Sigmoid colon (tissue), 7 donors: ENCODE measurements around the gene XKR3. TPM values are rescaled to one million over a fixed set of nuclear protein-coding genes. Genes with fewer than 3 reads are reported as not detected.

Source experiments
- DNase-seq: peaks from one replicate; pipeline ENCODE4 v3.0.0-alpha.2; 2019
- H3K27ac ChIP-seq, 4 donors: fragments of 200-600 bp; sonication (generic); one replicate each; pipeline ENCODE4 v1.5.1; 2016 to 2019; ENCODE audit warnings: mild to moderate bottlenecking in 1 of 4
- H3K27me3 ChIP-seq, 3 donors: fragments of 200-600 bp; sonication (generic); one replicate each; pipeline ENCODE4 v1.5.1; 2019; ENCODE audit warnings: mild to moderate bottlenecking in 1 of 3
- H3K36me3 ChIP-seq, 4 donors: fragments of 200-600 bp; sonication (generic); one replicate each; pipeline ENCODE4 v1.5.1; 2016 to 2019
- H3K4me1 ChIP-seq, 4 donors: fragments of 200-600 bp; sonication (generic); one replicate each; pipeline ENCODE4 v1.5.1; 2017 to 2019
- H3K4me3 ChIP-seq, 4 donors: fragments of 200-600 bp; sonication (generic); one replicate each; pipeline ENCODE4 v1.5.1; 2017 to 2019; ENCODE audit warnings: mild to moderate bottlenecking in 2 of 4, moderate library complexity in 1 of 4
- H3K9me3 ChIP-seq, 4 donors: fragments of 200-600 bp in 3 of 4; sonication (generic) in 3 of 4; one replicate each; pipeline versions ENCODE4 v1.5.1 to v1.6.1; 2013 to 2019
- CTCF ChIP-seq, 4 experiments: fragments of 450-650 bp in 3 of 4; fragments of 200-600 bp in 1 of 4; IDR thresholded peaks; one replicate each; pipeline ENCODE4 v1.5.1; 2016 to 2019; ENCODE audit warnings: antibody characterized with exemption in 4 of 4, mild to moderate bottlenecking in 3 of 4, moderate library complexity in 2 of 4
- EP300 ChIP-seq, 4 donors: sonication (generic); formaldehyde crosslinking; IDR thresholded peaks; one replicate each; pipeline ENCODE4 v1.6.1; 2017; ENCODE audit warnings: antibody characterized with exemption in 4 of 4
- POLR2A ChIP-seq, 2 donors: fragments of 450-650 bp; IDR thresholded peaks; one replicate each; pipeline ENCODE4 v1.6.1; 2016; ENCODE audit warnings: antibody characterized with exemption in 2 of 2, mild to moderate bottlenecking in 2 of 2, moderate library complexity in 2 of 2
- POLR2AphosphoS5 ChIP-seq, 4 donors: sonication (generic); formaldehyde crosslinking; IDR thresholded peaks; one replicate each; pipeline ENCODE4 v1.6.1; 2017; ENCODE audit warnings: antibody characterized with exemption in 4 of 4
- WGBS, 2 donors: extraction: QIAGEN DNeasy Blood & Tissue Kit; methylation state at CpG; one replicate each; pipeline ENCODE4 v1.1.7; 2013; 5-methylcytosine and 5-hydroxymethylcytosine counted together
- intact Hi-C: fragments of 100-400 bp; cut with DNase I; formaldehyde crosslinking; loops from one replicate; pipeline ENCODE4 v1.15.1; 2023
- polyA plus RNA-seq, 3 donors: library from polyadenylated mRNA; stranded (reverse); fragments of 200-250 nt; gene quantifications; one replicate each; pipeline ENCODE4 v1.2.3, GENCODE V29; 2013
- total RNA-seq, 4 donors: library from RNA; depleted of rRNA; stranded (reverse); fragments of >200 nt; gene quantifications; one replicate each; pipeline ENCODE4 v1.1.0, GENCODE V29; 2016
- donor health status: healthy with polysubstance abuse.
- donor health status: Bipolar disorder and iron deficiency.
- donor health status: healthy.

XKR3 gene
- total and polyA plus RNA-seq, 7 donors: 0.60 TPM; not detected in 6

DNA sequence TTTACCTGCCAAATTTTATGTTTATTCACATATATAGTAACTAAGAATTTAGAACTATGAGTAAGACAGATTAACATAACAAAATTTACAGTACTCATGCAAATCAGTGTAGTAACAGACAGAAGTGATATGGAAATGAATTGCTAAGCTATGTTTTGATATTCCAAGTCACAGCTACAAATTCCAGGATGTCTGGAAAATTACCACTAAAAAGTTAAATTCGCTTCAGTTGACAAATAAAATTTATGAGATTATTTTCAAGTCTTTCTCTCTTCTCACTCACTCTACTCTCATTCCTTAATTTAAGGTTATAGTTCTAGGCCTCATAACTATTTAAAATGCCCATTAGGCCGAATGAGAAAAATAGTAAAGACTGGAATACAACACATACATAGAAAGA is 18.1 kb downstream of the XKR3 start:
- DNase-seq: no peak
- no peaks in the 10 kb centered on the region for H3K27me3 ChIP-seq
- no peak overlapping the region for H3K4me3 ChIP-seq
- H3K36me3 ChIP-seq: no peaks in the 10 kb centered on the region
- intact Hi-C loops: no loop called here
- H3K4me1 ChIP-seq: no peaks in the 10 kb centered on the region
- TF ChIP-seq CTCF (IDR thresholded peaks at IDR 0.05) (no peak), POLR2A (IDR thresholded peaks at IDR 0.05) (no peak), EP300 (IDR thresholded peaks at IDR 0.05) (no peak), POLR2AphosphoS5 (IDR thresholded peaks at IDR 0.05) (no peak)
- H3K27ac ChIP-seq: no peak overlapping the region
- H3K9me3 ChIP-seq: no peaks in the 10 kb centered on the region
- 48 to 79% methylated on average over 2 of the region's 2 CpGs for WGBS, 2 donors

GRCh38 chr22:16806401-16806800 is 18.8 kb downstream of the XKR3 start:
- WGBS, 2 donors: 84 to 90% methylated on average over 5 of the region's 5 CpGs
- no peak overlapping the region for H3K27ac ChIP-seq
- no peak for TF ChIP-seq POLR2A (IDR thresholded peaks at IDR 0.05)
- TF ChIP-seq POLR2AphosphoS5 (IDR thresholded peaks at IDR 0.05): no peak
- TF ChIP-seq CTCF (IDR thresholded peaks at IDR 0.05): no peak
- no peak for TF ChIP-seq EP300 (IDR thresholded peaks at IDR 0.05)

DNA sequence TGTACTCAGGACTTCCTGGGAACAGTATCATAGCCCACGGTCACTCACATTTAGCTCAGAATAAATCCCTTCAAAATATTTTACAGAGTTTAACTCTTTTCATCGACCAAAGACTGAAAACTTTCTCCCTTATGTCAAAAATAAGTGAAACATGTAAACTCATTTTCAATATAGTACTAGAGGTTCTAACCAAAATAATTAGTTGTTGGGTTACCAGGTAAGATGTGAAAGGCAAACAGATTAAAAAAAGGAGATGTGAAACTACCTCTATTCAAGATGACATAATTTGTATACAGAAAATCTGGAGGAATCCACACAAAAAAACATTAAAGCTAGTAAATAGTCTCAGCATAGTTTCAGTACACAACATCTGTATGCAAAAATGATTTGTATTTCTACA is 20.3 kb downstream of the XKR3 start:
- no peaks in the 10 kb centered on the region for H3K4me1 ChIP-seq
- H3K9me3 ChIP-seq: no peaks in the 10 kb centered on the region
- 57 to 67% methylated on average over 2 of the region's 2 CpGs for WGBS, 2 donors
- DNase-seq: no peak
- H3K4me3 ChIP-seq: no peak overlapping the region
- intact Hi-C loops: no loop called here
- H3K27ac ChIP-seq: no peak overlapping the region
- TF ChIP-seq EP300 (IDR thresholded peaks at IDR 0.05) (no peak), POLR2AphosphoS5 (IDR thresholded peaks at IDR 0.05) (no peak), CTCF (IDR thresholded peaks at IDR 0.05) (no peak), POLR2A (IDR thresholded peaks at IDR 0.05) (no peak)
- no peaks in the 10 kb centered on the region for H3K27me3 ChIP-seq
- no peaks in the 10 kb centered on the region for H3K36me3 ChIP-seq

More at GRCh38 chr22:16806401-16806800, 18.8 kb downstream of the XKR3 start:
- intact Hi-C loops: no loop called here
- no peak for DNase-seq
- Histone ChIP-seq H3K4me1 (no peaks in the 10 kb centered on the region), H3K27me3 (no peaks in the 10 kb centered on the region), H3K9me3 (no peaks in the 10 kb centered on the region), H3K4me3 (no peak overlapping the region), H3K36me3 (no peaks in the 10 kb centered on the region)

DNA sequence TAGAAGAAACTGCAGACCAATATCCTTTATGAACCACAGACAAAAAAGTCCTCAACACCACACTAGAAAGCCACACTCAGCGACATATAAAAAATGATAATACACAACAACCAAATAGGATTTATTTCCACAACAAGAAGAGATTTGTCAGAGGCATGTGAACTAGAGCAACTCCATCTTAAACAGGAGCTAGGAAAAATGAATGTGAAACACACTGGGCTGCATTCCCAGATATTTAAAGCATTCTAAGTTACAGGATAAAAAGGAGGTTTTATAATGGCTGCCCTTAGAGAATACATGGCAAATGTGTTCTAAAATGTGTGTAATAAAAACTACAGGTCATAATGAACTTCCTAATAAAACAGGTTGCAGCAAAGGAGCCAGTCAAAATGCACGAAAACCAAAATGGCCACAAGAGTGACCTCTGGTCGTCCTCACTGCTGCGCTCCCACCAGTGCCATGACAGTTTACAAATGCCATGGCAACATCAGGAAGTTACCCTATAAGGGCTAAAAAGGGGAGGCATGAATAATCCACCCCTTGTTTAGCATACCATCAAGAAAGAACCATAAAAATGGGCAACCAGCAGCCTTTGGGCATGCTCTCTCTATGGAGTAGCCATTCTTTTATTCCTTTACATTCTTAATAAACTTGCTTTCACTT is 21.8 kb downstream of the XKR3 start:
- no peak for TF ChIP-seq POLR2AphosphoS5 (IDR thresholded peaks at IDR 0.05)
- no peak for TF ChIP-seq CTCF (IDR thresholded peaks at IDR 0.05)
- TF ChIP-seq EP300 (IDR thresholded peaks at IDR 0.05): no peak
- TF ChIP-seq POLR2A (IDR thresholded peaks at IDR 0.05): no peak
- H3K36me3 ChIP-seq: no peaks in the 10 kb centered on the region
- intact Hi-C loops: no loop called here
- DNase-seq: no peak
- no peaks in the 10 kb centered on the region for H3K27me3 ChIP-seq
- no peaks in the 10 kb centered on the region for H3K9me3 ChIP-seq
- 87 to 91% methylated on average over 4 of the region's 4 CpGs for WGBS, 2 donors
- H3K4me3 ChIP-seq: no peak overlapping the region
- no peak overlapping the region for H3K27ac ChIP-seq
- no peaks in the 10 kb centered on the region for H3K4me1 ChIP-seq

GRCh38 chr22:16801571-16801970 is 23.6 kb downstream of the XKR3 start:
- TF ChIP-seq CTCF (IDR thresholded peaks at IDR 0.05): no peak
- TF ChIP-seq EP300 (IDR thresholded peaks at IDR 0.05): no peak
- TF ChIP-seq POLR2AphosphoS5 (IDR thresholded peaks at IDR 0.05): no peak
- TF ChIP-seq POLR2A (IDR thresholded peaks at IDR 0.05): no peak
- Histone ChIP-seq H3K4me1 (no peaks in the 10 kb centered on the region), H3K27ac (no peak overlapping the region), H3K9me3 (no peaks in the 10 kb centered on the region), H3K4me3 (no peak overlapping the region), H3K27me3 (no peaks in the 10 kb centered on the region), H3K36me3 (no peaks in the 10 kb centered on the region)
- intact Hi-C loops: no loop called here
- DNase-seq: no peak
- 93 to 97% methylated on average over 3 of the region's 3 CpGs for WGBS, 2 donors
